ENCODE measurements around the gene TEP1. TPM values are rescaled to one million over a fixed set of nuclear protein-coding genes. Genes with fewer than 3 reads are reported as not detected.
A peak's percentile ranks its signal among the peaks of the same experiment; 100 is the strongest.
"Not testable (repeated sequence)": the region's sequence is repeated elsewhere in the genome, so short reads cannot be mapped to it uniquely, and the experiment has no call there.

TEP1 gene
- total RNA-seq: 36.2 and 56.0 TPM in 2 replicates

DNA sequence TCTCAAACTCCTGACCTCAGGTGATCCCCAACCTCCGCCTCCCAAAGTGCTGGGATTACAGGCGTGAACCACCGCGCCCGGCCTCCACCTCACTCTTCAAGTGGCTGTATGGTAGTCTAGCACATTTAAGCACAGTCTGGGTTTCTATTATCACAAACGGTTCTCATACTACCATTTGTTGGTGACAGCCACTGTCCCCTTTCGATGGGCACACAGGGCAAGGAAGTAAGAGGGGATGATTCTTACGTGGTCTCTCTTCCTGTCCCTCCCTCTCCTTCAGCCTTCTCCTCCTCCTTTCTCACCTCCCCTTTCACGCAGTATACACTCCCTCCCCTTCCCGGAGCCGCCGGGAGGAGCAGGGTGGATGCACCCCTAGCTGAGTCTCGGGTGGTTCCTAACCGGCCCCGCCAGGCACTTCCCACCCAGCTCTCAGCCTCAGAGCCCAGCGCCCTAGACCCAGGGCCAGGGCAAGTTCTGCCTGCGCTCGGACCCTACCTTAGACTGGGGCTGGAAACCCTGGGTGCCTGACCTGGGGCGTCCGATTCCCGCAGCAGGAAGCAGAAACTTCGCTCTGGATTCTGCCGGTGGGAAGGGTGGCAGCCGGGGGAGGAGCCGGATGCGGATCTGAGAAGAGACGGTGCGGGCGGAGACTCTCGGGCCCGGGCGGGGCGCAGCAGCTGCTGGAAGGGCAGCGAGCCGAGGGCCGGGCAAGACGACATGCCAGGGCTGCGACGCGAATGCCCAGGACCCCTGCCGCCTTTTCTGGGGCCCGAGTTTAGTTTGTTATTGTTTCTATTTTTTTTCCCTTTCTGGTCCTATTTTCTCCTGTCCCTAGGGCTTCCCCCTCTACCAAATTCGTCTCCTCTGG, at the start of gene TEP1:
TEP1 (minus strand) TSS at position 626 of the 868 bp plus-strand sequence. CDS start 5,062 bp downstream, outside the sequence.
- DNase-seq: peak; percentile 86

DNA sequence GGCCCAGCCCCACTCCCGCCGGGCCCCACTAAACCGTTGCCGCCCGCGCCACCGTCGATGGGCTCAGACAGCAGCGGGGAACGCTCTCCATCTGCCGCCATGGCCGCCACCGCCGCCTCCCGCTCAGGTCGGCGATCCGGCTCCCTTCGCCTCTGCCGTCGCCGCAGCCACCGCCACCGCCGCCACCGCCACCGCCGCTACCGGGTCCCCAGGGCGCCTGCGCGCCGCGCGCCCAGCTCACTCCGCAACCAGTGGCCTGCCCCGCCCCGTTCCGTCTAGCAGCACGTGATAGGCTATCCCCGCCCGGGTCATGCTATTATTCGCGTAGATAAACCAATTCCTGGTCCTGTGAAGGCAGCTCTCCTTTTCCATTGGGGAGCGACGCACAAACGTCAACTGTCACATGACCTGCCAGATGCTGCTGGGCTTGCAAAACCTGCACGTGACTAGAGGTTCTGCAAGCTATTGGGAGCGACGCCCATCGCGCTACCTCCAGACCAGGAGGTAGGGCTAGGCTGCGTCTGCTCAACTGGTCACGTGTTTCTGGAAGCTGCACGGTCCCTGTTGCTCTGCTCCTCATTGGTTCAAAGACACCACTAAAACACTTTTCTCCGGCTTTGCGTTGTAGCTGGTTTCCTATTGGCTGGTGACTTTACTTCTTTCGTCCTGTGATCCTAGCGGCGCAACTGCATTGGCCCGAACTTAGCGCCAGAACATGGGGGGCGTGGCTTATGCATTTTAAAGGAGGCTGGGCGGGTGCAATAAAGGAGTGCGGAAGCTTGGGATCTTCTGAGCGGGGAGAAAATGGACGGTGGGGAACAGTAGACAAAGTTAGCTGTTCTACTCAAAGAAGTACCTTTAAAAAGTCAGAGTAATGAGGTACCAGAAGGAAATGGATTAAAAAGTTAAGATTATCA, 48.2 kb upstream of the TEP1 start, which contains the start of gene PIP4P1:
PIP4P1 (minus strand) TSS at position 210 of the 917 bp plus-strand sequence; CDS start at position 101, 109 bp downstream.
- peak; percentile 100 for DNase-seq

DNA sequence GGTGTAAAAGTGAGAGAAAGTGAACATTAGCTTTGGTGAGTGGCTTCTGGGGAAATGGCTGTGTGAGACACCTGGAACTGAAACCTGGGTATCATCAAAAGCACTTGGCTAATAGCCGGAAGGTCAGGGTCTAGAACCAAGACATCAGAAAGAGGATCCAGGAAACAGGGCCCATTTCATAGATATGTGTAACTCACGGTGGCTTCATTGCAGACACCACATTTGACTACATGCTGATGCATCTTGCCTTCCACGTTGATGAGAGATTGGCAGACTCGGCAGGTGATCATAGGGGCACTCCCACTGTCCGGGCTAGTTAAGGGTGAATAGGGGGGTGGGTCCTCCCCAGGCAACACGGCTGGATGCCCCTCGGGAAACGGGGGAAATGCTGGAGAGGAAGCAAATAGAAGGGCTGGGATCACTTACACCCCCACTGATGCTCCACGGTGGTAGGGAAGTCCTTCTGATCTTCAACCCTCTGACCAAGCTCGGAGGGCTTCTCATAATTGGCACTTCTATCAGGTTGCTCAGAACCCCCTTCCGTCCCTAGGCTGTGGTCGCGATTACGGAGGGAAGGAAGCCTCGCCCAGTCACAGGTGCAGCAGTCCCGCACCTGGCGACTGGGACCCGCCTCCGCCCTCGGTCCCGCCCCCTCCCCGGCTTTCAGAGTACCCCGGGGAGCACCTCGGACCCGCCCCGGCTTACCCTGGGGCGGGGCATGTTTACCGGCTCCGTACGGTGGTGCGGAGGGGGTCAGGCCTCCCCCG, 47.3 kb upstream of the TEP1 start:
- peak; percentile 22 for DNase-seq

GRCh38 chr14:20458031-20458789, 44.9 kb upstream of the TEP1 start:
- DNase-seq: no peak

GRCh38 chr14:20456971-20457370, 43.7 kb upstream of the TEP1 start:
- no peak for DNase-seq

- peak; percentile 92 for DNase-seq
Measured at GRCh38 chr14:20455355-20456300, 42.3 kb upstream of the TEP1 start.

DNA sequence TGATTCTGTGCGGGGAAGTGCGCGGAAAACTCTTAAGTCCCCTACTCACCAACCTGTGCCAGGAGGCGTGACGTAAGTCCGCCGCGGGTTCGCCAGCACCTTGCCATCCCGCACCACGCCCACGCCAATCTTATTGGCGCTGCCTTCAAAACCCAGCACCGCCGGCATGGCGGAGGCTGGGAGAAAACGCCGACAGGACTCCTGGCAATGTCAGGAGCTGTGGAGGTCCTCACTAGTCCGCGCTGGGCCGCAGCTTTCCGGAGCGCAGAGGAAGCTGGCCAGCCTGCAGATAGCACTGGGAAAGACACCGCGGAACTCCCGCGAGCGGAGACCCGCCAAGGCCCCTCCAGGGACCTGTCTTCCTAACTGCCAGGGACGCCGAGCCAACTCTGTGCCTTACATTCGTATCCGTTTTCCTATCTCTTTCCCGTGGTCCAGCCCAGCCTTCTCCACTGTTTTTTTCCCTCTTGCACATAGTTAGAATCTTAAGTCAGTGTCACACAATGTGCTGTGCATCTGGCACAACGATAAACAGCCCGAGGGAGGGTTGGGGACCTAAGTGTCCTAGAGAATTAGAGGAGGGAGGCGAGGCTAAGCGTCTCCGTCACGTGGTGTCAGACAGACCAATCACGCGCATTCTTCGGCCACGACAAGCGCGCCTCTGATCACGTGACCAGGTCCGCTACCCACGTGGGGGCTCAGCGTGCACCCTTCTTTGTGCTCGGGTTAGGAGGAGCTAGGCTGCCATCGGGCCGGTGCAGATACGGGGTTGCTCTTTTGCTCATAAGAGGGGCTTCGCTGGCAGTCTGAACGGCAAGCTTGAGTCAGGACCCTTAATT, 41.4 kb upstream of the TEP1 start, which contains the start of the genes APEX1 and OSGEP:
APEX1 (plus strand) TSS at position 711 of the 839 bp plus-strand sequence. CDS start 420 bp downstream, outside the sequence.
OSGEP (minus strand) TSS at position 297 of the 839 bp plus-strand sequence; CDS start at position 168, 129 bp downstream.
- DNase-seq: peak; percentile 100

GRCh38 chr14:20452831-20453230, 39.5 kb upstream of the TEP1 start:
- not testable (repeated sequence) for DNase-seq

DNA sequence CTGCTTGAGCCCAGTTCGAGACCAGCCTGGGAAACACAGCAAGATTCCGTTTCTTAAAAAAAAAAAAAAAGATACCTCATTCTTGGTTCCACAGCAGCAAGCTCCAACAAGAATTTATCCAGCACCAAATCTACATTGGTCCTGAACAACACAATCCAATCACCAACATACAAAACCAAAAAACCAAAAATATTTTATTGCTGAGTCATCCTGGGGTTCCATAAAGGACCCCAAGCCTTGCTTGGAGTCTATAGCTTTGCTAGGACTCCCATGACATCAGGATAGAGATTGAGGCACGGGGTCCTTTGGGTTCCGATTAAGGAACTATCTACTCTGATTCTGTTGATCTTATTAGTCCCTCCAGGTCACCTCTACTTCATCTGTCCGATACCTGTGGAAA, 33.6 kb upstream of the TEP1 start:
- no peak for DNase-seq

- DNase-seq: not testable (repeated sequence)
Measured at GRCh38 chr14:20443650-20444049, 30.3 kb upstream of the TEP1 start.

DNA sequence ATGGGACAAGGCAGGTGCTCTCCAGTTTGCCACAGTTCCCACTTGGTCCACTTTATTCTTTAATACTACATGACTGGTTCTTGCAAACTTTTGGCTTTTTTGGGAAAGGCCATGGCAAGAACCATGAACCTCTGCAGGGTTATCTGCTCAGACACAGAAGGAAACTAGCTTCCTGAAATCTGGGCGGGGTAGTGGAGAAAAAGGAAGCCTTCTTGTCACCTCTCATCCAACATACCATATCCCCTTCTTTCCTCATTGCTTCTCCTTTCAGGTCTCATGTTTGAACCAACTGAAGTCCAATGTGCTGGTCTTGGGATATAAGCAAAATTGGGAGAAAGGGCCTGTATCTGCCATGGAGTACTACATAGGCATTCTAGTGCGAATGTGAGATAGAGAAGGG, 28.2 kb upstream of the TEP1 start:
- no peak for DNase-seq

DNA sequence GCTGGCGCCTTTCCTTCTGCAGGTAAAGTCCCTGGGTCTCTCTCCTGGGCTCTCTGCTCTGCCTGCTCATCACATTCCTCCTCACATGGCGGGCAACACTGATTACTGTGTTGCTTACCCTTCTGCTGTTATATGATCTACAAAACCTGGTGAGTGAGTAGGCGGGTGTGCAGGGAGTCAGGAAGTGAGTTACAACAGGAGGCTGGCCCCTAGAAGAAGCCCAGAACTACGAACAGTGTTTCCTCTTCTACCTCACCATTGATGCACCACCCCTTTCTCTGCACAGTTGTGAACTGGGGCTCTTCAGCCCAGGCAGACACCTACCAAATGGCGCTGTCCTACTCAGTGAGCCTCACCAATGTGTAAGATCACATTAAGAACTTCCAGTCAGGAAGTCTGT, 27.6 kb upstream of the TEP1 start:
- DNase-seq: peak; percentile 58

- DNase-seq: no peak
Measured at GRCh38 chr14:20440465-20440864, 27.2 kb upstream of the TEP1 start.

GRCh38 chr14:20438664-20439063, 25.4 kb upstream of the TEP1 start:
- DNase-seq: no peak

DNA sequence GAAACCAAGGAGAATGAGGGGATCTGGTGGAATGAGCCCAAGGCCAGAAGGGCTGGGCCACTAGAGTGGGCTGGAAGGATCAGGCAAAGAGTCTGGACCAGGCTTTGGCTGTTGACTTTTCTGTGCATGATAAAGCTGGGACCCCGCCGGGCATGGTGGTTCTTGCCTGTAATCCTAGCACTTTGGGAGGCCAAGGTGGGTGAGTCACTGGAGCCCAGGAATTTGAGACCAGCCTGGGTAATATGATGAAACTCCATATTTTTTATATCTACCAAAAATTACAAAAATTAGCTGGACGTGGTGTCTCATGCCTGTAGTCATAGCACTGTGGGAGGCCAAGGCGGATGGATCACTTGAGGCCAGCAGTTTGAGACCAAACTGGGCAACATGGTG, 23.1 kb upstream of the TEP1 start:
- DNase-seq: no peak

- no peak for DNase-seq
Measured at GRCh38 chr14:20435582-20436362, 22.5 kb upstream of the TEP1 start, which contains the start of gene KLHL33. KLHL33 (minus strand) TSS chr14:20436166; CDS start chr14:20435811, 355 bp downstream.

DNA sequence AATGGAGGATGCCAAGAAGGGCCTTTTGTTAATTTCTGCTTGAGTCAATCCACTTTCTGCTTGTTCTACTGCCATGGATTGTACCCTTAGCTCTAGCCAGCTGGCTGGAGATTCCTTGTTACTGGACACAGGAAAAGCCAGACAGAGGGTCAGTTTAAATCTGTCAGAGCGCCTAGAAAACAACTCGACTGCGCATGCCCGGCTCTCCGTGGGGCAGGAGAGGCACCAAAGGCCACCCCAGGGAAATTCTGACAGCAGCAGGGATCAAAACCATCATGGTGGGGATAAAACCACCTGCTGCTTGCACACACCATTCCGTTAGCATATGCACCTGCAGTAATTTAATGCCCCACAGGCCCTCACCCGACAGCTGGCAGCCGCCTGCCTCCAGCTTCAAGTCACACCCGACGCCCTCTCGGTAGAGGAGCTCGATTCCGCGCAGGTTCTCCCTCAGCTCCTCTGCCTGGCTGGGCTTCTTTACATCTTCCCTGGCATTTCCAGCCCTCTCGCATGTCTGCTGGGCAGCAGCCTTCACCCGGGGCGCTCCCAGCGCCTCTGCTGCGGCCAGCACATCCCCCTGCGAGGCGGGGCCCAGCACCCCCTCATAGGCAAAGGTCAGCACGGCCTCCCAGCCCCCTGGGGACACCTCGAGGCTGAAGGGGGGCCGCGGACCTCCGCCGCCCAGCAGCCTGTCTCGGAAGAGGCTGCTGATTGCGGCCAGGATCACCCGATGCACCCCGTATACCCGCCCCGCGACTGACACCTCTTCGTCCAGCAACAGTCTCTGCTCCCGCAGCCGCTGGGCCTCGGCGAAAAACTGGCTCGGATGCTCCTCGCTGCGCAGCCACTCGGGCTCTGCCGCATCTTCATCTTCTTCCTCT, 21.6 kb upstream of the TEP1 start:
- no peak for DNase-seq

All from dermis blood vessel endothelial cell (primary cell).